HepG2 (cell line): ENCODE data around the gene NDRG3. TPM values are rescaled to one million over a fixed set of nuclear protein-coding genes. Genes with fewer than 3 reads are reported as not detected.
A peak's percentile ranks its signal among the peaks of the same experiment; 100 is the strongest.

Experiments
- DMAP1 ChIP-seq: IDR thresholded peaks from 2 replicates; pipeline ENCODE4 v1.6.1; 2016
- FOSL1 ChIP-seq: sonication (generic); formaldehyde crosslinking; IDR thresholded peaks from 2 replicates; pipeline ENCODE4 v1.9.0; 2021; ENCODE audit warnings: missing genetic modification reagents, borderline replicate concordance
- HOXA5 ChIP-seq: sonication (generic); formaldehyde crosslinking; IDR thresholded peaks from 2 replicates; pipeline ENCODE4 v1.4.0; 2020; ENCODE audit warnings: missing genetic modification reagents
- JARID2 ChIP-seq: sonication (generic); formaldehyde crosslinking; IDR thresholded peaks from 2 replicates; pipeline ENCODE4 v1.8.1; 2023; ENCODE audit warnings: missing genetic modification reagents, inconsistent platforms; ENCODE audit not compliant: insufficient replicate concordance
- NAIF1 ChIP-seq: sonication (generic); formaldehyde crosslinking; IDR thresholded peaks from 2 replicates; pipeline ENCODE4 v1.5.0; 2020; ENCODE audit warnings: mild to moderate bottlenecking, missing genetic modification reagents, borderline replicate concordance
- PHB2 ChIP-seq: fragments of 450-650 bp; IDR thresholded peaks from 2 replicates; pipeline ENCODE4 v1.6.1; 2018; ENCODE audit not compliant: partially characterized antibody
- PHF5A ChIP-seq: IDR thresholded peaks from one replicate; pipeline ENCODE4 v1.6.1; 2018; ENCODE audit warnings: low read depth, missing genetic modification reagents; ENCODE audit not compliant: unreplicated experiment
- SETDB1 ChIP-seq: sonication (generic); formaldehyde crosslinking; IDR thresholded peaks from 2 replicates; pipeline ENCODE4 v1.5.1; 2020; ENCODE audit warnings: missing genetic modification reagents, mild to moderate bottlenecking, borderline replicate concordance
- SRY ChIP-seq: sonication (generic); formaldehyde crosslinking; IDR thresholded peaks from 2 replicates; pipeline ENCODE4 v1.8.0; 2022; ENCODE audit warnings: mild to moderate bottlenecking, missing genetic modification reagents
- TP53 ChIP-seq: sonication (generic); formaldehyde crosslinking; conservative IDR thresholded peaks from 2 replicates; pipeline ENCODE4 v1.4.0; 2020; ENCODE audit warnings: missing genetic modification reagents
- YY1 ChIP-seq: IDR thresholded peaks from 2 replicates; pipeline ENCODE4 v1.6.1; 2011; ENCODE audit warnings: low read length, low read depth, moderate library complexity, mild to moderate bottlenecking; ENCODE audit not compliant: insufficient read depth, insufficient replicate concordance
- ZMAT3 ChIP-seq: sonication (generic); formaldehyde crosslinking; conservative IDR thresholded peaks from 2 replicates; pipeline ENCODE4 v1.7.0; 2021; ENCODE audit warnings: missing genetic modification reagents
- ZNF3 ChIP-seq: IDR thresholded peaks from 2 replicates; pipeline ENCODE4 v1.7.0; 2017; ENCODE audit warnings: inconsistent platforms
- ZNF550 ChIP-seq: sonication (generic); formaldehyde crosslinking; IDR thresholded peaks from 2 replicates; pipeline ENCODE4 v1.4.0; 2020; ENCODE audit warnings: mild to moderate bottlenecking, missing genetic modification reagents, borderline replicate concordance
- ZNF773 ChIP-seq: sonication (generic); formaldehyde crosslinking; IDR thresholded peaks from 2 replicates; pipeline ENCODE4 v1.4.0; 2020; ENCODE audit warnings: missing genetic modification reagents, borderline replicate concordance
- ZSCAN22 ChIP-seq: sonication (generic); formaldehyde crosslinking; IDR thresholded peaks from 2 replicates; pipeline ENCODE4 v1.4.0; 2020; ENCODE audit warnings: mild to moderate bottlenecking, missing genetic modification reagents
- polyA plus RNA-seq, 8 experiments: library from polyadenylated mRNA; depleted of rRNA in 3 of 8; stranded (reverse) in 7 of 8; unstranded in 1 of 8; fragments of >200 nt; fragmentation: Illumina TruSeq in 4 of 8; extraction: Trizol in 4 of 8; gene quantifications; 2 replicates each; pipeline versions ENCODE4 v1.2.1 to v1.2.3, GENCODE V29; 2011 to 2016; ENCODE audit warnings: low read depth in 4 of 8, missing spikeins in 1 of 8, mixed read lengths in 1 of 8; ENCODE audit not compliant: insufficient read depth in 1 of 8
- total RNA-seq, 5 experiments: library from RNA; depleted of rRNA; stranded (reverse); fragments of >200 nt; fragmentation: Illumina TruSeq; extraction: Trizol; gene quantifications; 2 replicates each; pipeline ENCODE4 v1.2.3, GENCODE V29; 2016; ENCODE audit warnings: low read depth in 1 of 5
- TF ChIP-seq, protein P1 (sequence below): sonication (generic); formaldehyde crosslinking; IDR thresholded peaks from 2 replicates; pipeline ENCODE4 v1.4.0; 2020; ENCODE audit warnings: missing genetic modification reagents
- TF ChIP-seq, protein P2 (sequence below): sonication (generic); formaldehyde crosslinking; IDR thresholded peaks from 2 replicates; pipeline ENCODE4 v1.4.0; 2020; ENCODE audit warnings: mild to moderate bottlenecking, missing genetic modification reagents, borderline replicate concordance
- TF ChIP-seq, protein P3 (sequence below): sonication (generic); formaldehyde crosslinking; IDR thresholded peaks from 2 replicates; pipeline ENCODE4 v1.9.0; 2022; ENCODE audit warnings: low read depth, missing genetic modification reagents
- TF ChIP-seq, protein P4 (sequence below): sonication (generic); formaldehyde crosslinking; IDR thresholded peaks from 2 replicates; pipeline ENCODE4 v1.5.0; 2020; ENCODE audit warnings: missing genetic modification reagents

The NDRG3 gene
- total and polyA plus RNA-seq, 2 of the 13 experiments (the other 11 are each of a cell fraction or from before 2014, with no cell fraction given): 36.0 to 40.5 TPM

DNA sequence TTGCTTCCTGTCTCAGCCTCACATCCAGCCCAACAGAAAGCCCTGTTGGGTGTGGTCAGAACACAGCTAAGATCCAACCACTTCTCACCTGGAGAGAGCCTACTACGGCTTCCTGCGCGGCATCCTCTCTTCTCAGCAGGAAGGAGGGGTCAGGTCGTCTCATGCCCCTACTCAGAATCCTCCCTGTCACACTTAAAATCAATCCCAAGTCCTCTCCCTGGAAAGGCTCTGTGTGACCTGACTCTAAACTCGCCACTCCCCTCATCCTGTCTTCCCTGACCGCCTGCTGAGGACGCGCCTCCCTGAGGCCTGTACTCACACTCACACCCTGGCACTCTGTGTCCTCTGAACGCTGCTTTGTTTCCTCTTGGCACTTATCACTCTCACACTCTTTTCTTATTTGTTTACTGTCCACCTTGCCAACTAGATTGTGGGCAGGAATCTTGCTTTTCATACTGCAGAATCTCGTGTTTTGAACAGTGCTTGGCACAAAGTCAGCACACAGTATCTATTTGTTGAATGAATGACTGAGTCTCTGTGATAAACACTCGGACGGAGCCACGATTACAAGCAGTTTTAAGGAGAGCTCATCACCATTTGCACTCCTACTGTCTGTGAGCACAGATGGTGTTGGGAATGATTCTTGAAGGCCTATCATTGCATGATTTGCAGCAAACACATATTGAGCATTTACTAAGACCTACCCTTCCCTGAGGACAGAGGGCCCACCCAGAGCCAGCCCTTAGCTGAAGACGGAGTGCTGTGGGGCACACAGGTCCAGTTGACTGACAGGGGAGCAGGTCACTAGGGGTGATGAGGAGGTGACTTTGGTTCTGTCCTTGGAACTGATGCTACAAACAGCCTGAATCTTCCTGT lies 121.6 kb downstream of the NDRG3 start (continued):
- TF ChIP-seq, protein P1, sequence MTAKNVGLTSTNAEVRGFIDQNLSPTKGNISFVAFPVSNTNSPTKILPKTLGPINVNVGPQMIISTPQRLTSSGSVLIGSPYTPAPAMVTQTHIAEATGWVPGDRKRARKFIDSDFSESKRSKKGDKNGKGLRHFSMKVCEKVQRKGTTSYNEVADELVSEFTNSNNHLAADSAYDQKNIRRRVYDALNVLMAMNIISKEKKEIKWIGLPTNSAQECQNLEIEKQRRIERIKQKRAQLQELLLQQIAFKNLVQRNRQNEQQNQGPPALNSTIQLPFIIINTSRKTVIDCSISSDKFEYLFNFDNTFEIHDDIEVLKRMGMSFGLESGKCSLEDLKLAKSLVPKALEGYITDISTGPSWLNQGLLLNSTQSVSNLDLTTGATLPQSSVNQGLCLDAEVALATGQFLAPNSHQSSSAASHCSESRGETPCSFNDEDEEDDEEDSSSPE (CRISPR knock-in tag): no peak
- TF ChIP-seq, protein P2, sequence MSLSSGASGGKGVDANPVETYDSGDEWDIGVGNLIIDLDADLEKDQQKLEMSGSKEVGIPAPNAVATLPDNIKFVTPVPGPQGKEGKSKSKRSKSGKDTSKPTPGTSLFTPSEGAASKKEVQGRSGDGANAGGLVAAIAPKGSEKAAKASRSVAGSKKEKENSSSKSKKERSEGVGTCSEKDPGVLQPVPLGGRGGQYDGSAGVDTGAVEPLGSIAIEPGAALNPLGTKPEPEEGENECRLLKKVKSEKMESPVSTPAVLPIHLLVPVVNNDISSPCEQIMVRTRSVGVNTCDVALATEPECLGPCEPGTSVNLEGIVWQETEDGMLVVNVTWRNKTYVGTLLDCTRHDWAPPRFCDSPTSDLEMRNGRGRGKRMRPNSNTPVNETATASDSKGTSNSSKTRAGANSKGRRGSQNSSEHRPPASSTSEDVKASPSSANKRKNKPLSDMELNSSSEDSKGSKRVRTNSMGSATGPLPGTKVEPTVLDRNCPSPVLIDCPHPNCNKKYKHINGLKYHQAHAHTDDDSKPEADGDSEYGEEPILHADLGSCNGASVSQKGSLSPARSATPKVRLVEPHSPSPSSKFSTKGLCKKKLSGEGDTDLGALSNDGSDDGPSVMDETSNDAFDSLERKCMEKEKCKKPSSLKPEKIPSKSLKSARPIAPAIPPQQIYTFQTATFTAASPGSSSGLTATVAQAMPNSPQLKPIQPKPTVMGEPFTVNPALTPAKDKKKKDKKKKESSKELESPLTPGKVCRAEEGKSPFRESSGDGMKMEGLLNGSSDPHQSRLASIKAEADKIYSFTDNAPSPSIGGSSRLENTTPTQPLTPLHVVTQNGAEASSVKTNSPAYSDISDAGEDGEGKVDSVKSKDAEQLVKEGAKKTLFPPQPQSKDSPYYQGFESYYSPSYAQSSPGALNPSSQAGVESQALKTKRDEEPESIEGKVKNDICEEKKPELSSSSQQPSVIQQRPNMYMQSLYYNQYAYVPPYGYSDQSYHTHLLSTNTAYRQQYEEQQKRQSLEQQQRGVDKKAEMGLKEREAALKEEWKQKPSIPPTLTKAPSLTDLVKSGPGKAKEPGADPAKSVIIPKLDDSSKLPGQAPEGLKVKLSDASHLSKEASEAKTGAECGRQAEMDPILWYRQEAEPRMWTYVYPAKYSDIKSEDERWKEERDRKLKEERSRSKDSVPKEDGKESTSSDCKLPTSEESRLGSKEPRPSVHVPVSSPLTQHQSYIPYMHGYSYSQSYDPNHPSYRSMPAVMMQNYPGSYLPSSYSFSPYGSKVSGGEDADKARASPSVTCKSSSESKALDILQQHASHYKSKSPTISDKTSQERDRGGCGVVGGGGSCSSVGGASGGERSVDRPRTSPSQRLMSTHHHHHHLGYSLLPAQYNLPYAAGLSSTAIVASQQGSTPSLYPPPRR (CRISPR knock-in tag): no peak
- TF ChIP-seq PHB2 (no peak), PHF5A (CRISPR knock-in tag) (no peak), SRY (no peak), TP53 (CRISPR knock-in tag) (no peak), ZNF550 (no peak), DMAP1 (peak; percentile 45; the same call in 1 of the 2 replicates), ZMAT3 (CRISPR knock-in tag) (no peak), YY1 (no peak), FOSL1 (no peak), ZNF773 (CRISPR knock-in tag) (no peak), HOXA5 (CRISPR knock-in tag) (no peak), NAIF1 (CRISPR knock-in tag) (no peak), JARID2 (no peak), ZSCAN22 (no peak), ZNF3 (CRISPR knock-in tag) (no peak), SETDB1 (CRISPR knock-in tag) (no peak)
- TF ChIP-seq, protein P3, sequence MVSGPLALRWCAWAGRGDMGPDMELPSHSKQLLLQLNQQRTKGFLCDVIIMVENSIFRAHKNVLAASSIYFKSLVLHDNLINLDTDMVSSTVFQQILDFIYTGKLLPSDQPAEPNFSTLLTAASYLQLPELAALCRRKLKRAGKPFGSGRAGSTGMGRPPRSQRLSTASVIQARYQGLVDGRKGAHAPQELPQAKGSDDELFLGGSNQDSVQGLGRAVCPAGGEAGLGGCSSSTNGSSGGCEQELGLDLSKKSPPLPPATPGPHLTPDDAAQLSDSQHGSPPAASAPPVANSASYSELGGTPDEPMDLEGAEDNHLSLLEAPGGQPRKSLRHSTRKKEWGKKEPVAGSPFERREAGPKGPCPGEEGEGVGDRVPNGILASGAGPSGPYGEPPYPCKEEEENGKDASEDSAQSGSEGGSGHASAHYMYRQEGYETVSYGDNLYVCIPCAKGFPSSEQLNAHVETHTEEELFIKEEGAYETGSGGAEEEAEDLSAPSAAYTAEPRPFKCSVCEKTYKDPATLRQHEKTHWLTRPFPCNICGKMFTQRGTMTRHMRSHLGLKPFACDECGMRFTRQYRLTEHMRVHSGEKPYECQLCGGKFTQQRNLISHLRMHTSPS (CRISPR knock-in tag): peak; percentile 73; the same call in 1 of the 2 replicates
- TF ChIP-seq, protein P4, sequence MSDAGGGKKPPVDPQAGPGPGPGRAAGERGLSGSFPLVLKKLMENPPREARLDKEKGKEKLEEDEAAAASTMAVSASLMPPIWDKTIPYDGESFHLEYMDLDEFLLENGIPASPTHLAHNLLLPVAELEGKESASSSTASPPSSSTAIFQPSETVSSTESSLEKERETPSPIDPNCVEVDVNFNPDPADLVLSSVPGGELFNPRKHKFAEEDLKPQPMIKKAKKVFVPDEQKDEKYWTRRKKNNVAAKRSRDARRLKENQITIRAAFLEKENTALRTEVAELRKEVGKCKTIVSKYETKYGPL: no peak
